ENCODE results near the gene CFHR1. TPM values are rescaled to one million over a fixed set of nuclear protein-coding genes. Genes with fewer than 3 reads are reported as not detected.

CFHR1 gene
- total RNA-seq, 4 donors from 2014 or later = 0.57 to 1.3 TPM; not detected in 2

- TF ChIP-seq CTCF (IDR thresholded peaks at IDR 0.05; ENCODE audit: low read depth) = no peak
Observed at GRCh38 chr1:196808529-196809235, 10.8 kb upstream of the CFHR1 start.

GRCh38 chr1:196856053-196856452, 36.5 kb downstream of the CFHR1 start:
- no peak for TF ChIP-seq CTCF (IDR thresholded peaks at IDR 0.05; ENCODE audit: low read depth)

- TF ChIP-seq CTCF (IDR thresholded peaks at IDR 0.05; ENCODE audit: low read depth) = no peak
Observed at GRCh38 chr1:196857188-196857587, 37.7 kb downstream of the CFHR1 start.

GRCh38 chr1:196858811-196859210, 39.3 kb downstream of the CFHR1 start:
- TF ChIP-seq CTCF (IDR thresholded peaks at IDR 0.05; ENCODE audit: low read depth) = no peak

GRCh38 chr1:196860323-196860884, 40.9 kb downstream of the CFHR1 start:
- no peak for TF ChIP-seq CTCF (IDR thresholded peaks at IDR 0.05; ENCODE audit: low read depth)

- no peak for TF ChIP-seq CTCF (IDR thresholded peaks at IDR 0.05; ENCODE audit: low read depth)
Observed at GRCh38 chr1:196861429-196861828, 41.9 kb downstream of the CFHR1 start.

- no peak for TF ChIP-seq CTCF (IDR thresholded peaks at IDR 0.05; ENCODE audit: low read depth)
Observed at GRCh38 chr1:196866974-196867373, 47.4 kb downstream of the CFHR1 start.

Measured in subcutaneous adipose tissue (tissue), 4 donors.